Tibial artery (tissue), 4 donors: Measurements from ENCODE around the gene KLK5.

Source experiments
- DNase-seq, 2 donors: peaks; one replicate each; pipeline ENCODE4 v3.0.0-alpha.2; 2019
- H3K27ac ChIP-seq, 2 donors: fragments of 200-600 bp; sonication (generic) in 1 of 2; 1 replicate in 1 of 2; 2 replicates in 1 of 2; pipeline ENCODE4 v1.5.1; 2018 to 2019; ENCODE audit warnings: mild to moderate bottlenecking in 1 of 2
- H3K27me3 ChIP-seq, 2 donors: fragments of 200-600 bp; sonication (generic) in 1 of 2; one replicate each; pipeline versions ENCODE4 v1.5.1 to v1.6.0; 2016 to 2019
- H3K36me3 ChIP-seq, 3 donors: fragments of 200-600 bp; sonication (generic) in 2 of 3; one replicate each; pipeline ENCODE4 v1.5.1; 2016 to 2019; ENCODE audit warnings: mild to moderate bottlenecking in 2 of 3
- H3K4me1 ChIP-seq, 4 donors: fragments of 200-600 bp; sonication (generic) in 2 of 4; 1 replicate in 3 of 4; 2 replicates in 1 of 4; pipeline ENCODE4 v1.5.1; 2016 to 2019
- H3K4me3 ChIP-seq, 2 donors: fragments of 200-600 bp; sonication (generic) in 1 of 2; 1 replicate in 1 of 2; 2 replicates in 1 of 2; pipeline ENCODE4 v1.5.1; 2018 to 2019; ENCODE audit warnings: mild to moderate bottlenecking in 2 of 2
- H3K9me3 ChIP-seq, 3 donors: fragments of 200-600 bp; sonication (generic) in 1 of 3; one replicate each; pipeline ENCODE4 v1.5.1; 2016 to 2019
- intact Hi-C: fragments of 100-400 bp; cut with DNase I; formaldehyde crosslinking; loops from one replicate; pipeline ENCODE4 v1.15.0; 2023; ENCODE audit warnings: low total_unique reads
- TF ChIP-seq, protein P1 (sequence below), 2 experiments: fragments of 200-600 bp in 1 of 2; fragments of 450-650 bp in 1 of 2; IDR thresholded peaks; one replicate each; pipeline ENCODE4 v1.5.1; 2017 to 2019; ENCODE audit warnings: antibody characterized with exemption in 2 of 2, mild to moderate bottlenecking in 1 of 2, moderate library complexity in 1 of 2

The KLK5 gene

GRCh38 chr19:50894478-50895356 is 58.1 kb downstream of the KLK5 start:
- TF ChIP-seq, protein P1, sequence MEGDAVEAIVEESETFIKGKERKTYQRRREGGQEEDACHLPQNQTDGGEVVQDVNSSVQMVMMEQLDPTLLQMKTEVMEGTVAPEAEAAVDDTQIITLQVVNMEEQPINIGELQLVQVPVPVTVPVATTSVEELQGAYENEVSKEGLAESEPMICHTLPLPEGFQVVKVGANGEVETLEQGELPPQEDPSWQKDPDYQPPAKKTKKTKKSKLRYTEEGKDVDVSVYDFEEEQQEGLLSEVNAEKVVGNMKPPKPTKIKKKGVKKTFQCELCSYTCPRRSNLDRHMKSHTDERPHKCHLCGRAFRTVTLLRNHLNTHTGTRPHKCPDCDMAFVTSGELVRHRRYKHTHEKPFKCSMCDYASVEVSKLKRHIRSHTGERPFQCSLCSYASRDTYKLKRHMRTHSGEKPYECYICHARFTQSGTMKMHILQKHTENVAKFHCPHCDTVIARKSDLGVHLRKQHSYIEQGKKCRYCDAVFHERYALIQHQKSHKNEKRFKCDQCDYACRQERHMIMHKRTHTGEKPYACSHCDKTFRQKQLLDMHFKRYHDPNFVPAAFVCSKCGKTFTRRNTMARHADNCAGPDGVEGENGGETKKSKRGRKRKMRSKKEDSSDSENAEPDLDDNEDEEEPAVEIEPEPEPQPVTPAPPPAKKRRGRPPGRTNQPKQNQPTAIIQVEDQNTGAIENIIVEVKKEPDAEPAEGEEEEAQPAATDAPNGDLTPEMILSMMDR (IDR thresholded peaks at IDR 0.05), result no peak
- intact Hi-C loops, result no loop called here
- DNase-seq, result peak in 1 of 2 donors; percentile 10

More at GRCh38 chr19:50894478-50895356, 58.1 kb downstream of the KLK5 start:
- Histone ChIP-seq H3K27ac (no peak overlapping the region), H3K9me3 (no peaks in the 10 kb centered on the region), H3K36me3 (no peaks in the 10 kb centered on the region), H3K4me3 (no peak overlapping the region), H3K27me3 (peaks cover 0 to 8% of the 10 kb centered on the region in 2 donors), H3K4me1 (no peaks in the 10 kb centered on the region)
